ENCODE results near the gene CCDC191. TPM values are rescaled to one million over a fixed set of nuclear protein-coding genes. Genes with fewer than 3 reads are reported as not detected.

CCDC191 gene
- total and polyA plus RNA-seq, 2 of the 4 experiments (the other 2 are of a cell fraction) = 0.72 to 1.1 TPM

DNA sequence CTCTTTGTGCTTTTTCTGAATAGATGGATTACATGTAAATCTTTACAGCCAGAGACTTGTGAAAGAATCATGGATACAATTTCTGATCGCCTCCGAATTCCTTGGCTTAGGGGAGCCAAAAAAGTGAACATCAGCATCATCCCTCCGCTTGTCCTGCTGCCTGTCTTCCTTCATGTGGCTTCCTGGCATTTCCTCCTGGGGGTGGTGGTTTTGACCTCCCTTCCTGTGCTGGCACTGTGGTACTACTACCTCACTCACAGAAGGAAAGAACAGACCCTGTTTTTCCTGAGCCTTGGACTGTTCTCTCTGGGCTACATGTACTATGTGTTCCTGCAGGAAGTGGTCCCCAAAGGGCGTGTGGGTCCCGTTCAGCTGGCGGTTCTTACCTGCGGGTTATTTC lies 102.6 kb downstream of the CCDC191 start:
- Histone ChIP-seq H4K91ac (ENCODE audit: insufficient read depth, low read depth, low read length) (no peak overlapping the region), H3K23ac (ENCODE audit: low read depth, low read length) (no peak overlapping the region), H3K9me1 (ENCODE audit: insufficient read depth, low read length) (no peaks in the 10 kb centered on the region), H3K9ac (ENCODE audit: low read depth, low read length) (no peak overlapping the region), H2BK15ac (ENCODE audit: low read depth, low read length) (no peak overlapping the region), H3K9me3 (ENCODE audit: control insufficient read depth, insufficient read depth, low read length) (no peaks in the 10 kb centered on the region), H2BK5ac (ENCODE audit: low read depth, low read length, poor library complexity, severe bottlenecking) (no peak overlapping the region), H3K4me2 (ENCODE audit: low read depth, low read length) (no peak overlapping the region), H4K5ac (ENCODE audit: low read depth, low read length) (no peak overlapping the region), H3K14ac (replicated peaks; ENCODE audit: low read depth, low read length) (no peak overlapping the region), H3K4me1 (ENCODE audit: control insufficient read depth, insufficient read depth, low read length) (no peaks in the 10 kb centered on the region), H4K8ac (ENCODE audit: low read depth in 2 of 2, low read length in 2 of 2) (no peak overlapping the region), H3K27me3 (ENCODE audit: control insufficient read depth, insufficient read depth, low read length) (peaks cover 11% of the 10 kb centered on the region), H3K79me1 (ENCODE audit: low read depth in 1 of 2, low read length in 2 of 2) (no peaks in the 10 kb centered on the region), H3K56ac (ENCODE audit: extremely low read depth, insufficient read depth, low read length) (no peak overlapping the region), H2BK120ac (ENCODE audit: low read depth, low read length) (no peak overlapping the region), H2AK5ac (ENCODE audit: low read depth, low read length) (no peak overlapping the region), H3K27ac (ENCODE audit: insufficient read depth, low read length) (no peak overlapping the region), H4K20me1 (ENCODE audit: insufficient read depth, low read length) (no peaks in the 10 kb centered on the region), H2BK20ac (ENCODE audit: low read depth, low read length) (no peak overlapping the region), H3K18ac (ENCODE audit: low read depth, low read length) (no peak overlapping the region), H2AK9ac (replicated peaks; ENCODE audit: low read depth, low read length, poor library complexity) (no peak overlapping the region), H3K4ac (ENCODE audit: low read depth, low read length) (no peak overlapping the region), H3K4me3 (ENCODE audit: insufficient read depth, low read depth, low read length) (no peak overlapping the region), H2AFZ (replicated peaks; ENCODE audit: low read length, poor library complexity) (no peak overlapping the region), H3K36me3 (ENCODE audit: control insufficient read depth, insufficient read depth, low read length) (no peaks in the 10 kb centered on the region)
- TF ChIP-seq, protein P1, sequence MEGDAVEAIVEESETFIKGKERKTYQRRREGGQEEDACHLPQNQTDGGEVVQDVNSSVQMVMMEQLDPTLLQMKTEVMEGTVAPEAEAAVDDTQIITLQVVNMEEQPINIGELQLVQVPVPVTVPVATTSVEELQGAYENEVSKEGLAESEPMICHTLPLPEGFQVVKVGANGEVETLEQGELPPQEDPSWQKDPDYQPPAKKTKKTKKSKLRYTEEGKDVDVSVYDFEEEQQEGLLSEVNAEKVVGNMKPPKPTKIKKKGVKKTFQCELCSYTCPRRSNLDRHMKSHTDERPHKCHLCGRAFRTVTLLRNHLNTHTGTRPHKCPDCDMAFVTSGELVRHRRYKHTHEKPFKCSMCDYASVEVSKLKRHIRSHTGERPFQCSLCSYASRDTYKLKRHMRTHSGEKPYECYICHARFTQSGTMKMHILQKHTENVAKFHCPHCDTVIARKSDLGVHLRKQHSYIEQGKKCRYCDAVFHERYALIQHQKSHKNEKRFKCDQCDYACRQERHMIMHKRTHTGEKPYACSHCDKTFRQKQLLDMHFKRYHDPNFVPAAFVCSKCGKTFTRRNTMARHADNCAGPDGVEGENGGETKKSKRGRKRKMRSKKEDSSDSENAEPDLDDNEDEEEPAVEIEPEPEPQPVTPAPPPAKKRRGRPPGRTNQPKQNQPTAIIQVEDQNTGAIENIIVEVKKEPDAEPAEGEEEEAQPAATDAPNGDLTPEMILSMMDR (conservative IDR thresholded peaks at IDR 0.05; ENCODE audit: low read depth, low read length) = no peak
- TF ChIP-seq RFX5 (IDR thresholded peaks at IDR 0.05; ENCODE audit: low read depth, low read length) = no peak
- TF ChIP-seq CEBPB (IDR thresholded peaks at IDR 0.05; ENCODE audit: low read depth, low read length) = no peak
- TF ChIP-seq MAZ (IDR thresholded peaks at IDR 0.05; ENCODE audit: borderline replicate concordance, low read depth, low read length) = no peak
- TF ChIP-seq RAD21 (IDR thresholded peaks at IDR 0.05; ENCODE audit: low read length) = no peak
- no peak for TF ChIP-seq CHD1 (IDR thresholded peaks at IDR 0.05; ENCODE audit: low read depth, low read length)
- TF ChIP-seq POLR2A (IDR thresholded peaks at IDR 0.05; ENCODE audit: low read depth, low read length) = no peak
- no peak for TF ChIP-seq MXI1 (IDR thresholded peaks at IDR 0.05; ENCODE audit: borderline replicate concordance, low read depth, low read length)
- in situ Hi-C loops (cut with MboI; ENCODE audit: low sequenced_read_pairs) = no loop called here
- intact Hi-C loops (cut with micrococcal nuclease) = no loop called here
- no TSS peak for BruUV-seq (replicated peaks)
- no peak for ATAC-seq (ENCODE audit: low read depth)
- DNase-seq = no peak
- dilution Hi-C loops (cut with HindIII; ENCODE audit: low sequenced_read_pairs, unreplicated experiment) = no loop called here
- 97% methylated on average over 4 of the region's 7 CpGs; no CpG with 5 or more reads in 1 of the 2 experiments for WGBS, 2 experiments (ENCODE audit: extremely low coverage in 2 of 2, insufficient read length in 1 of 2)
- ChIA-PET CTCF (no interaction called here), POLR2A (ENCODE audit: unreplicated experiment) (no interaction called here)
